Transverse colon (tissue), 4 donors: Measurements from ENCODE around the gene LTBP2. TPM values are rescaled to one million over a fixed set of nuclear protein-coding genes. Genes with fewer than 3 reads are reported as not detected.

ENCODE experiments used
- DNase-seq: peaks from one replicate; pipeline ENCODE4 v3.0.0-alpha.2; 2019
- H3K27ac ChIP-seq, 4 donors: fragments of 200-600 bp; sonication (generic); 2 replicates each; pipeline ENCODE4 v1.5.1; 2016 to 2018; ENCODE audit warnings: inconsistent platforms in 4 of 4
- H3K27me3 ChIP-seq: fragments of 200-600 bp; sonication (generic); 2 replicates; pipeline ENCODE4 v1.5.1; 2017; ENCODE audit warnings: inconsistent platforms
- H3K36me3 ChIP-seq, 4 donors: fragments of 200-600 bp; sonication (generic); 2 replicates each; pipeline ENCODE4 v1.5.1; 2017 to 2019; ENCODE audit warnings: inconsistent platforms in 4 of 4
- H3K4me1 ChIP-seq, 4 donors: fragments of 200-600 bp; sonication (generic); 2 replicates each; pipeline ENCODE4 v1.5.1; 2017 to 2020; ENCODE audit warnings: inconsistent platforms in 4 of 4
- H3K4me3 ChIP-seq, 4 donors: fragments of 200-600 bp; sonication (generic); 1 replicate in 1 of 4; 2 replicates in 3 of 4; pipeline versions ENCODE4 v1.5.1 to v1.6.1; 2017 to 2019; ENCODE audit warnings: inconsistent platforms in 4 of 4
- H3K9me3 ChIP-seq, 2 donors: fragments of 200-600 bp; sonication (generic); 2 replicates each; pipeline ENCODE4 v1.5.1; 2017 to 2019; ENCODE audit warnings: inconsistent platforms in 2 of 2
- EP300 ChIP-seq: sonication (generic); formaldehyde crosslinking; IDR thresholded peaks from one replicate; pipeline ENCODE4 v1.6.1; 2017; ENCODE audit warnings: antibody characterized with exemption, low read depth
- POLR2A ChIP-seq: fragments of 450-650 bp; IDR thresholded peaks from one replicate; pipeline ENCODE4 v1.6.1; 2016; ENCODE audit warnings: antibody characterized with exemption, mild to moderate bottlenecking, moderate library complexity
- POLR2AphosphoS5 ChIP-seq, 3 donors: sonication (generic); formaldehyde crosslinking; IDR thresholded peaks; one replicate each; pipeline ENCODE4 v1.6.1; 2016; ENCODE audit warnings: antibody characterized with exemption in 3 of 3
- WGBS, 2 donors: methylation state at CpG; one replicate each; pipeline ENCODE4 v1.1.5; 2018; ENCODE audit warnings: low coverage in 1 of 2; 5-methylcytosine and 5-hydroxymethylcytosine counted together
- in situ Hi-C, 4 donors: fragments of 200-750 bp; cut with MboI; loops; one replicate each; pipeline versions ENCODE4 v1.15.0 to v1.15.1; 2017; ENCODE audit warnings: low sequenced_read_pairs in 3 of 4, low pct_ligation_motif_present in 1 of 4, low pct_unique_long_range_greater_than_20kb in 1 of 4
- intact Hi-C: fragments of 100-400 bp; cut with DNase I; formaldehyde crosslinking; loops from one replicate; pipeline ENCODE4 v1.15.1; 2023; ENCODE audit warnings: low total_unique reads
- total RNA-seq, 4 donors: library from RNA; depleted of rRNA; stranded (reverse); fragments of >200 nt; gene quantifications; one replicate each; pipeline ENCODE4 v1.1.0, GENCODE V29; 2016
- TF ChIP-seq, protein P1 (sequence below), 5 experiments: fragments of 200-600 bp in 3 of 5; fragments of 450-650 bp in 2 of 5; sonication (generic) in 3 of 5; IDR thresholded peaks; 1 replicate in 2 of 5; 2 replicates in 3 of 5; pipeline ENCODE4 v1.5.1; 2016 to 2017; ENCODE audit warnings: antibody characterized with exemption in 5 of 5, inconsistent platforms in 3 of 5, mild to moderate bottlenecking in 2 of 5, moderate library complexity in 1 of 5

LTBP2 gene
- total RNA-seq, 4 donors from 2014 or later: 9.7 to 15.3 (median 11.9) TPM

DNA sequence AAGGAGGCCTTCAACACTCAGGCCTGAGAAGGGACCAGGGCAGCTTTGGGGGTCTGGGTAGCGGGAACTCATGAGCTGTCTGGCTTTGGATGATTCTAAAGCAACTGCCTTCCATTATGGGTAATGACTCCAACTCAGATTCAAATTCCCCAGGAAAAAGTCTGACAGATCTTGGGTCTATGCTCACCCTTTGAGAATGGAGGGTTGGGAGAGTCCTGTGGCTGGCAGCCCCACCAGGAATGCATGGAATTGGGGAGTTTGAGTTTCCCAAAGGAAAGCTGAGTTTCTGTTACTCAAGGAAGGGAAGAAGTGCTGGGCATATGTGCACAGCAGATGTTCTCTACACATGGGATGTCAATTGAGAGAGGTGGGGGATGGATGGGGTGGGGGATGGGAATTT, 22.4 kb upstream of the LTBP2 start:
- H3K27me3 ChIP-seq: no peaks in the 10 kb centered on the region
- no peak for DNase-seq
- TF ChIP-seq POLR2A (no peak), POLR2AphosphoS5 (IDR thresholded peaks at IDR 0.05) (no peak), EP300 (no peak)
- WGBS, 2 donors: 88% methylated on average over 1 of the region's 1 CpG; no CpG with 5 or more reads in 1 of the 2 donors
- no peak overlapping the region for H3K4me3 ChIP-seq
- no peaks in the 10 kb centered on the region for H3K36me3 ChIP-seq
- H3K4me1 ChIP-seq: no peaks in the 10 kb centered on the region
- H3K9me3 ChIP-seq: no peaks in the 10 kb centered on the region
- H3K27ac ChIP-seq: no peak overlapping the region
- intact Hi-C loops: no loop called here
- in situ Hi-C loops: no loop called here

DNA sequence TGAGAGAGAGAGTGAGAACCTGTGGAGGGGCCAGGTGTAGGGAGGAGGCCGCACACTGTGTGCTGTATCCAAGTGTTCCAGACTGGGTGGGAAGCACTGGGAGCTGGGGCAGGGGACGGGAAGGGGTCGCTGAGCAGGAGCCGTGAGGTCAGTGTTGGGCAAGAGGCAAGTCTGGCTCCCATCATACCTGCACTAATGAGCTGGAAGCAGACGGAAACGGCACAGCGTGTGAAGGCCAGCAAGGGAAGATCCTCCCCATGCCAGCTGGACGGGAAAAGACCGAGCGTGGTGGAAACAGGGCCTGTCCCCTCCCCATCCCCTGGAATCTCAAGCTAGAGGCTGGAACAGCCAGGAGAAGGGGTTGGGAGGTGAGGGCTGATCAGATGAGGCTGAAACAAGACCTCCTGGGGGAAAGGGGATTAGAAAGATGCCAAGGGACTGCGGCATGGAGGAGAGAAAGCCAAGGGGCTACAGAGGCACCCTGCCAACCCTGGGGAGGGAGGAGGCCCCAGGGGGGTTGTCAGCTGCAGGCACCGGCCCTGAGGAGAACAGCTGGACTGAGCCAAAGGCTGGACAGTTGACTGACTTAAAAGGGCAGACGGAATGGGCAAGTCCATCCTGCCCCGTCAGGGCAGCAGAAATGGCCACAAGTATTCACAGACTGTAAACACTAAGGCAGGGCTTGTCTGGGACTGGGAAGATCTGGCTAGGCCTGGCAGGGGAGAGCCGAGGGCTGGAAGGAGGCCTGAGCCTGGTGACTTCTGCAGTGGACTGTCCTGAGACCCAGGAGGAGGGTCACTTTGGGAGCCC, 19.0 kb upstream of the LTBP2 start:
- 78 to 83% methylated on average over 2 to 15 of the region's 15 CpGs for WGBS, 2 donors
- no peak overlapping the region for H3K27ac ChIP-seq
- intact Hi-C loops: no loop called here

DNA sequence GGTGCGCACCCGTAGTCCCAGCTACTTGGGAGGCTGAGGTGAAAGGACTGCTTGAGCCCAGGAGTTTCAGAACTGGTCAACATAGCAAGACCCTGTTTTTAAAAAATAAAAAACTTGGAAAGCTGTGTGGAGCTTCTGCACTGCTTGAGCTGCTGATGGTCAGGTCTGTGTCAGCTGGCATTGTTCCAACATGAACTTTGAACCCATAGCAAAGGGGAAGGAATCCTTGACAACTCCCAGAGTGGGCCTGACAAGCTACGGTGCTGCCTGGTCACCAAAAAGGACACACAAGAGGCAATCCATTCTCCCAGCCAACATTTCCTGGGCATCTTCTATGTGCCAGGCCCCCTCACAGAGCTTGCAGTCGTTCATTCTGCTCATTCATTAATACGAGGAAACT, 16.4 kb upstream of the LTBP2 start:
- H3K4me3 ChIP-seq: no peak overlapping the region
- no peaks in the 10 kb centered on the region for H3K27me3 ChIP-seq
- in situ Hi-C loops (no loop called here), intact Hi-C loops (no loop called here)
- H3K27ac ChIP-seq: no peak overlapping the region
- no peaks in the 10 kb centered on the region for H3K4me1 ChIP-seq
- WGBS, 2 donors: 80% methylated on average over 5 of the region's 5 CpGs; no CpG with 5 or more reads in 1 of the 2 donors
- DNase-seq: no peak
- H3K36me3 ChIP-seq: no peaks in the 10 kb centered on the region
- H3K9me3 ChIP-seq: no peaks in the 10 kb centered on the region
- TF ChIP-seq POLR2AphosphoS5 (IDR thresholded peaks at IDR 0.05) (no peak), POLR2A (no peak), EP300 (no peak)
- TF ChIP-seq, protein P1, sequence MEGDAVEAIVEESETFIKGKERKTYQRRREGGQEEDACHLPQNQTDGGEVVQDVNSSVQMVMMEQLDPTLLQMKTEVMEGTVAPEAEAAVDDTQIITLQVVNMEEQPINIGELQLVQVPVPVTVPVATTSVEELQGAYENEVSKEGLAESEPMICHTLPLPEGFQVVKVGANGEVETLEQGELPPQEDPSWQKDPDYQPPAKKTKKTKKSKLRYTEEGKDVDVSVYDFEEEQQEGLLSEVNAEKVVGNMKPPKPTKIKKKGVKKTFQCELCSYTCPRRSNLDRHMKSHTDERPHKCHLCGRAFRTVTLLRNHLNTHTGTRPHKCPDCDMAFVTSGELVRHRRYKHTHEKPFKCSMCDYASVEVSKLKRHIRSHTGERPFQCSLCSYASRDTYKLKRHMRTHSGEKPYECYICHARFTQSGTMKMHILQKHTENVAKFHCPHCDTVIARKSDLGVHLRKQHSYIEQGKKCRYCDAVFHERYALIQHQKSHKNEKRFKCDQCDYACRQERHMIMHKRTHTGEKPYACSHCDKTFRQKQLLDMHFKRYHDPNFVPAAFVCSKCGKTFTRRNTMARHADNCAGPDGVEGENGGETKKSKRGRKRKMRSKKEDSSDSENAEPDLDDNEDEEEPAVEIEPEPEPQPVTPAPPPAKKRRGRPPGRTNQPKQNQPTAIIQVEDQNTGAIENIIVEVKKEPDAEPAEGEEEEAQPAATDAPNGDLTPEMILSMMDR (IDR thresholded peaks at IDR 0.05): no peak

More for the DNA sequence above, 19.0 kb upstream of the LTBP2 start:
- DNase-seq: no peak
- in situ Hi-C loops: no loop called here
- Histone ChIP-seq H3K9me3 (no peaks in the 10 kb centered on the region), H3K36me3 (no peaks in the 10 kb centered on the region), H3K27me3 (no peaks in the 10 kb centered on the region), H3K4me1 (no peaks in the 10 kb centered on the region), H3K4me3 (no peak overlapping the region)
- TF ChIP-seq EP300: no peak
- TF ChIP-seq POLR2A: no peak
- TF ChIP-seq, protein P1 (IDR thresholded peaks at IDR 0.05): no peak
- TF ChIP-seq POLR2AphosphoS5 (IDR thresholded peaks at IDR 0.05): no peak

DNA sequence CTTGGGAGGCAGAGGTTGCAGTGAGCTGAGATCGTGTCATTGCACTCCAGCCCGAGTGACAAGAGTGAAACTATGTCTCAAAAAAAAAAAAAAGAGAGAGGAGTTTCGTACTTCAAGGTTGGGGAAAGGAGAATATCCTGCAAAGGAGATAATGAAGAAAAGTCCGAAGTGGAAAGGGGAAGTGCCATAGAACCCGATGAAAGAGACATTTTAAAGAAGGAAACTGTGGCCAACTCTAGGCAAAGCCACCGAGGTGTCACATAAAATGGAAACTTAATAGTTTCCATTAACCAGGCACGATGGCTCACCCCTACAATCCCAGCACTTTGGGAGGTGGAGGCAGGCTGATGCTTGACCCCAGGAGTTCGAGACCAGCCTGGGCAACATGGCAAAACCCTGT, 15.0 kb upstream of the LTBP2 start:
- in situ Hi-C loops: no loop called here
- Histone ChIP-seq H3K36me3 (no peaks in the 10 kb centered on the region), H3K4me3 (no peak overlapping the region), H3K27me3 (no peaks in the 10 kb centered on the region), H3K27ac (no peak overlapping the region), H3K9me3 (no peaks in the 10 kb centered on the region), H3K4me1 (no peaks in the 10 kb centered on the region)
- intact Hi-C loops: no loop called here
- DNase-seq: no peak
- 63% methylated on average over 5 to 8 of the region's 8 CpGs for WGBS, 2 donors
- TF ChIP-seq POLR2AphosphoS5 (IDR thresholded peaks at IDR 0.05) (no peak), EP300 (no peak), POLR2A (no peak)
- TF ChIP-seq, protein P1 (IDR thresholded peaks at IDR 0.05): no peak
